GM18499 (cell line): ENCODE data around the gene ATP2B3.

Source experiments
- ATAC-seq: cut with Tn5 transposase; IDR thresholded peaks from one replicate; pipeline ENCODE4 v1.9.1; 2021; ENCODE audit warnings: moderate number of reproducible peaks; ENCODE audit not compliant: insufficient read depth, unreplicated experiment

Gene ATP2B3

GRCh38 chrX:153507484-153508178, 9.8 kb upstream of the ATP2B3 start:
- ATAC-seq: no peak

DNA sequence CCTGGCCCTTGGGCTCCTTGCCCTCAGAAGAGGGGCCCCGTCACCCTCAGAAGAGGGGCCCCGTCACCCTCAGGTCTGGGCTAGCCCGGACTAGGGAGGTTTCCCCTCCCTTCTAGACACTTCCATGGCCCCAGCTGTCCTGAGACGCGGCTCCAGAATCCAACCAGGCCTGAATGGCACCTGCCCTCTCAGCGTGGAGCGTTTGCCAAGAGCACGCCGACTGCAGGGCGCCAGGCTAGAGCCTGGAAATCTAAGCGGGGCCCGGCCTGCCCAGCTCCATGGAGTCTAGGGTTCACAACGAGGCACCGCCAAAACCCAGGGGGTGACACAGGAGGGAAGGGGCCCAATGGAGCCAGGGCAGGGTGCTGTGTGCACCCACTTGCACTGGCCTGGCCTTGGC, 7.8 kb upstream of the ATP2B3 start:
- ATAC-seq: no peak

DNA sequence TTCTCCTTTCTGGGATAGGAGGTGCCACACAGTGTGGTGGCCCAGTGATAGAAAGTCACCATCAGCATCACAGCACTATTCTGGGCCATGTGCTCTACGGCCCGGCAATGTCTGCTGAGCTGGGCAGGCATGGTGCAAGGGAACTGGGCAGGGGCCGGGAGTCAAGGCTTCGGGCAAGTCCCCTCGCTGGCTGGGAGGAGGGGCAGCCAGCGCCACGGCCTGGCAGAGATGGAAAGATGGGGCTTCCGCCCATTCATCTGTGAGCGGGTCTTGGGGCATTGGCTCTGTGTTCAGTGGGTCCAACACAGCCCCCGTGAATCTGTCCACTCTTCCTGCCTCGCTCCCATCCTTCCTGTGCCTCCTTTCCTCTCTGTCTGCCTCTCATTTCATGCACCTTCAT, 7.1 kb upstream of the ATP2B3 start:
- ATAC-seq: no peak

- no peak for ATAC-seq
These were observed 5.5 kb upstream of the ATP2B3 start for GRCh38 chrX:153511784-153512500.

GRCh38 chrX:153512501-153512893, 4.9 kb upstream of the ATP2B3 start:
- ATAC-seq: no peak

DNA sequence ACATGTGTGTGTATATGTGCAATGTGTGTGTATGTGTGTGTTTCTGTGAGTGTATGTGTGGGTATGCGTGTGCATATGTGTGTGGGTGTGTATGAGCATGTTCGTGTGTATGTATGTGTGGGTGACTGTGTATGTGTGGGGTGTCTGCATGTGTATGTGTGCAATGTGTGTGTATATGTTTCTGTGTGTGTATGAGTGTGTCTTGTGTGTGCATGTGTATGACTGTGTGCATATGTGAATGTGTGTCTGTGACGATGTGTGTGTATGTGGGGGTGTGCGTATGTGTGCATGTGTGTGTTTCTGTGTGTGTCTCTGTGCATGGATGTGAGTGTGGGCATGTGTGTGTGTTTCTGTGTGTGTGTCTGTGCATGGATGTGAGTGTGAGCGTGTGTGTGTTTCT, 4.2 kb upstream of the ATP2B3 start:
- ATAC-seq: no peak

DNA sequence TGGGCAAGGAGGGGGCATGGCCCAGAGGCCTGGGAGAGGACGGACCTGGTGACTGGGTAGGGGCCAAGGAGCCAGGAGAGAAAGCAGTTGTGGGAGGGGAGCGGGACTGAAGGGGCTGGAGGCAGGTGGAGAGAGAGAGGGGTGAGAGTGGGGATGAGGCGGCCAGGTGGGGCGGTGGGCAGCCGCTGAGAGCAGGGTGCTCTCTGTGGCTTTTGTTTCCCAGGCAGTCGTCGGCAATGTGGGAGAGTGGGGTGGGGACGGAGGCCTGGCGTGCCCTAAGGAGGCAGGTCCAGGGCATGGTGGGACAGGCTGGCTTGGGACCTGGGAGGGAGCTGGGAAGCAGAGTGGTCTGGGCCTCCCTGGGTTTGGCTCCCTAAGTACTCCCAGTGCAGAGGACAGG, 3.2 kb upstream of the ATP2B3 start:
- ATAC-seq: no peak

DNA sequence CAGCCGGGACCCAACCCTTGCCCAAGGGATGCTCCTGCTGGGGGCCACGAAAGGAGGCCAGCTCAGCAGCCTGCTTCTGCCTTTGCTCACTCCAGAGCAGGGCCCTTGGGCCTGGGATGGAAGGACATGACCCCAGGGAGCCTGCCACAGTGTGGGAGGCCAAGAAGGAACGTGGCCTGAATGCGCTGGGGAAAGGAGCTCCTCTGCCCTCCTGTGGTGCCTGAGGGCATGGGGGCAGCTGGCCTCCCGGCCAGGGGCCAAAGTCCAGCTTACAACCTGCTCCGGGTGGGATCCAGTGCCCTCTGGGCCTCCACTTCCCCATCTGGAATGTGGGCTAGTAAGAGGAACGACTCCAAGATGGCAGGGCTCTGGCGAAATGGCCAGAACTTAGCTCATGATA, 2.0 kb upstream of the ATP2B3 start:
- no peak for ATAC-seq

GRCh38 chrX:153516073-153516472, 1.4 kb upstream of the ATP2B3 start:
- ATAC-seq: no peak

DNA sequence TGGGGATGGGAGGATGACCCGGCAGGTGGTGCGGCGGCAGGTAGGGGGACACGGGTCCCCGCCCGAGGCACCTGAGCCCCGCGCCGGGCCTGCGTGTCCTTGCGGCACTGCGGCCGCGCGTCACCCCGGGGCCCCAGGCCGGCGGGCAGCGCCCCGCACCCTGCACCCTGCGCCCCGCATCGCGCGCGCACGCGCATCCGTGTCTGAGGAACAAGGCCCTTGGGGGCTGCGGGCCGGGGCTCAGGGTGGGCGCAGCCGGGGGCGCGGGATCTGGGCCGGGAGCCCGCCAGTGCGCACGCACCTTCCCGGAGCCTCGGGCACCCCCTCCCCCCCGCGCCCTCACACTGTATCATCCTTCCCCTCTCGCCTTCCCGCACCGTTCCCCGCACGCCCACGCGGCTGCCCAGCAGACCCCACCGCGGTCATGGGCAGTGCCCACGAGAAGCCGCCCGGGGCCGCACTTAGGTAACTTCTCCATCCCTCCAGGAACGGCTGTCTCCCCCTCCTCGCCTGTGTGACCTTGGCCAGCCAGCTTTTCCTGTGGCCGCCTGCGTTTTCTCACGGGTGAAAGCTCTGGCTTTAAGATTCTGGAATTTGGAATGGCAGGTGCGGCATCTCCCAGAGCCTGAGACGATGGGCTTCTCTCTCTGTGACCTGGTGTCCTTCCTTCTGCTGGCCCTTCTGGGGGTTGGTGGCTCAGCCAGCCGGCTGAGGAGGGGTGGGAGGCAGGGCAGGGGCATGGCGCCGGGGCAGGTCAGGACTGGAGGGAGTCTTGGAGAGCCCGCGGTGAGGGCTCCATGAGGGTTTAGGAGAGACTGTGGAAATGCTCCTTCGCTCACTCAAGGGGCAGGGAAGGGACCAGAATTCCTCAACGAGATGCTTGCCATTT, 748 bp downstream of the ATP2B3 start:
- no peak for ATAC-seq

DNA sequence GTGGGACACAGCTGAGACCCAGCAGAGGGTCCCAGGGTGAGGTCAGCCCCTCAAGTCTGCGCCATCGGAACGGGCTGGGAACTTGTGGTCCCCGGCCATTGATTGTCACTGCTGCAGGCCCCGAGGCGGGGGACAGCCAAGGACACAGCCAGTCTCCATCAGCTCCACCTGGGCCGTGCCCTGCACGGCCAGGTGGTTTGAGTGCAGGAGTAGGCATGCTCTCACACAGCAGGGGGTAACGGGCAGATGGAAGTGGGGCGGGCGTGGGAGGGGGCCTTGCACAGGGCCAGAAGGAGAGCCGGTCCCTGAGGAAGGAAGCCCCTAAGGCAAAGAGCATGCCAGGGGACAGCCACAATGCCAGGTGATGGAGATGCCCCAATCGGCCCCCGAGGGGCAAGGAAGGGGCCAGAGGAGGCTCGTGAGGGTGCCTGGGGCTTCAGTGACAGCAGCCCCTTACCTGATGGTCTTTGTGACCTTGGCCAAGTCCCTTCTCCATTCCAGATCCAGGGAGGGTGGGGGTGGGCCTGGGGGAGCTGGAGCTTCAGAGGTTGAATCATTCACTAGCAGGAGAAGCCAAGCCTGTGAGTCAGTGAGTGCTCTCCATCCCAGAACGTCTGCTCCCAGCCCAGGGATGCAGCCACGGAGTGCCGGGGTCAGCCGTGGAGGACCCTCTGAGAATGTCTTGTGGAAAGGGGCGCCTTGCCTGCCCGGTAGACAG, 2.3 kb downstream of the ATP2B3 start:
- ATAC-seq: no peak

DNA sequence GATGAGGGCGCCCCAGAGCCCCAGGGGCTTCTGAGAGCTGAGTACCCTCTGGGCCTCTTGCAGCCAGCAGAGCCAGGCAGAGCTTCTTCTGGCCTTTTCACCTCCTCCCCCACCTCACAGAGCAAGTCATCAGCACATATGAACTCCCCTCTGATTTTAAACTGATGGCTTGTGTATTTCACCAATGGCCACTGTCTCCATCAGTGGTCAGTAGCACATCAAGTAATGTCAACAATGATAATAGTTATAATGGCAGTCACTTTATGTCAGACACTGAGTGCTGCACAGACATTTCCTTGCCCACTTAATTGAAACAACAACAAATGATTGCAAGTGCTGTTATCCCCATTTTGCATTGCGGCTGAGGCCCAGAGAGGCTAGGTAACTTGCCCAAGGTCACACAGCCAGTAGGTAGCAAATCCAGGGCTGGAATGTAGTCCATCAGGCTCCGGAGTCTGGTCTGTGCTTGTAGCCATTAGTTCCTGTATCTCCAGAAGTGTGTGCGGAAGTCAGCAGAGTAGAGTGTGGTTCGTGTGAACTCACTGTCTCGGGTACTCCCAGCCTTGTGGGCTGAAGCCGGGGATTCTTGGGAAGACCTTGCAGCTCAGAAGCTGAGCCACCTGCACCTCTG, 3.0 kb downstream of the ATP2B3 start:
- no peak for ATAC-seq

DNA sequence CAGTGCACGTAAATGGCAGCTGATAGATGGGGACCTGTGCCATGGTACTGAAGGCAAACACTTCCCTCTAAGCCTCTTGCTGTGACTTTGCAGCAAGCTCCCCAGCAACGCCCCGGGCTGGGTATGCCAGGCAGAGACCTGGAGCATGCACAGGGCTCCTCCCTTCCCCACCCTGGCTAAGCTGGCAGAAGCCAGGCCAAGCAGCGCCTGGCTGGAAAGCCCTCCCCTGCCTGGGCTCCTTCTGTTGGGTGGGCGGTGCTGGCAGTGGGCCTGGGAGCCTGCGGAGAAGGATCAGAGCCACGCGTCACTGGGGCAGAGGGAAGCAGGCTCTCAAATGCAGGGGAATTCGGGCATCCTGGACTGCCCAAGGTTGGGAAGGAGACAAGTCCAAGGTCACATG, 3.6 kb downstream of the ATP2B3 start:
- ATAC-seq: no peak

DNA sequence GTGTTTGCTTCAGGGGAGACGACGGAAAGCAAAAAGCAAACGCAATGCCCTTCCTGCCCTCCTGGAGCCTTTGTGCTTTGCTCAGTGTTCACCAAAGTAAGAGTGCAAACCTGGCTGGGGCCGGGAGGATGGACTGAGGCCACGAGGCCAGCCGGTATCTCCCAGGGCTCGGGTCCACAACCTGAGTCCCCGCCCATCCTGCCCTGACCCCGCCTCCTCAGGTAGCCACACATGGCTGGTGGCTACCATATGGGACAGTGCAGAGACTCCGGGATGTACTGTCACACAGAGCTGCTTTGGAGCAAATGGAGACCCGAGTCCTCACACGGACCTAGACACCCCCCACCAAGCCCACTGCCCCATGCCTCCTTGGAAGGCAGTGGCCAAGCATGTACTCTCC, 4.8 kb downstream of the ATP2B3 start:
- ATAC-seq: no peak

DNA sequence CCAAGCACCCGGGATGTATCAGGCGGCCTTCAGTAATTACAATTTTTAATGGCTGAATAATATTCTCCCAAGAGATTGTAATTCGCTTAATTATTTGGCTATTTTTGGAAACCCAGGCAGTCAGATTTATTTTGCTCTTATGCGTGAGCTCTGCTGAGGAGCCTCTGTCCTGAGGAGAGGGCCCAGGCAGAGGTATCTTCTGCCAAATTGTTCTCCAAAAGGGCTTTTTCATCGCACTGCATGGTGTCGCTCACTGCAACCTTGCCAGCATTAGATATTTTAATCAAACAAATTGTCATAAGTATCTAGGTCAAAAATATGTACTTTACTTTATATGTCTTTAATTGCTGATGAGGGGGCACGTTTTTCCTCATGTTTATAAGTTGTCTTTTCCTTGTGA, 5.8 kb downstream of the ATP2B3 start:
- ATAC-seq: no peak

DNA sequence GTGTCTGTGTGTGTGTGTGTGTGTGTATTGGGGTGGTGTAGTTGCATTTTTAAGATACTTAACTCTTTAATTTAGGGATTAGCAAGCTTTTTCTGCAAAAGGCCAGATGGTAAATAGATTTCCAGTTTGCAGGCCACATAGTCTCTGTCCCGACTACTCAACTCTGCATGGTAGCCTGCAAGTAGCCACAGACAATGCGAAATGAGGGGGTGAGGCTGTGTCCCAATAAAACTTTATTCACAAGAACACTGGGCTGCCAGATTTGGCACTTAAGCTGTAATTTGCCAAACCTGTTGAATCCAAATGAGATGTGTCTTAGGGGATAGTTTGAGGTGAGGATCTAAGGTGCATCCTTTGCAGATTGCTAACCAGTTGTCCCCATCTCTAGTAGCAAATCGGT, 6.8 kb downstream of the ATP2B3 start:
- no peak for ATAC-seq

- no peak for ATAC-seq
These were observed 8.0 kb downstream of the ATP2B3 start for GRCh38 chrX:153525451-153525850.

GRCh38 chrX:153526042-153526441, 8.6 kb downstream of the ATP2B3 start:
- ATAC-seq: no peak

GRCh38 chrX:153526801-153527200, 9.4 kb downstream of the ATP2B3 start:
- no peak for ATAC-seq

DNA sequence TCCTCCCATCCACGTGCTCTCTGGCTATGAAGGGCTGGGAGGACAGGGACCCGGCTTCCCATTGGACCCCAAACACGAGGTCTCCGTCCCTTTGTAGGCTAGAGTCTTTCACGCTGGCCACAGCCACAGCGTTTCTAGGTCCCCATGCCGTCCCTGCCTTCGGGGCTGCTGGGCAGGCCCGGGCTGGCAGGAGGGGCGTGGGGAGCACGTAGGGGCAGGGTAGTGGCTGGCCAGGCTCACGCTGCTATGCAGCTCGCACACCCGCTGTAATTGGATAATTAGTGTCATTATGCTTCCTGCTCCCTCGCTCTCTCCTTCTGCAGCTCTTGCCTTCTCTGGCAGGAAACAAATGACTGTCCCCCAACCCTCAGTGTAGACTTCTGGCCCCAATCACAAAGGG, 9.8 kb downstream of the ATP2B3 start:
- no peak for ATAC-seq
